HEK293 (cell line): ENCODE measurements around the gene NIN.

Experiments used
- BCL11A ChIP-seq: fragments of 450-650 bp; formaldehyde crosslinking; IDR thresholded peaks from 2 replicates; pipeline ENCODE4 v1.5.1; 2016; ENCODE audit warnings: low read depth, missing biosample characterization, missing genetic modification characterization
- GFI1B ChIP-seq: fragments of 450-650 bp; formaldehyde crosslinking; IDR thresholded peaks from 2 replicates; pipeline ENCODE4 v1.5.1; 2016; ENCODE audit warnings: missing biosample characterization, missing genetic modification characterization
- KLF1 ChIP-seq: fragments of 450-650 bp; formaldehyde crosslinking; IDR thresholded peaks from 2 replicates; pipeline ENCODE4 v1.5.1; 2016; ENCODE audit warnings: missing biosample characterization, missing genetic modification characterization
- KLF17 ChIP-seq: fragments of 450-650 bp; formaldehyde crosslinking; IDR thresholded peaks from 2 replicates; pipeline ENCODE4 v1.5.1; 2016; ENCODE audit warnings: missing biosample characterization, missing genetic modification characterization
- MEIS1 ChIP-seq: sonication (generic); formaldehyde crosslinking; IDR thresholded peaks from 2 replicates; pipeline ENCODE4 v1.8.1; 2022; ENCODE audit warnings: missing genetic modification reagents, mild to moderate bottlenecking, borderline replicate concordance
- SCRT1 ChIP-seq: fragments of 450-650 bp; formaldehyde crosslinking; IDR thresholded peaks from 2 replicates; pipeline ENCODE4 v1.5.1; 2016; ENCODE audit warnings: missing biosample characterization, missing genetic modification characterization, borderline replicate concordance
- SETDB1 ChIP-seq: IDR thresholded peaks from one replicate; pipeline ENCODE4 v1.6.1; 2017; ENCODE audit warnings: mild to moderate bottlenecking, low read length, moderate library complexity, mixed read lengths; ENCODE audit not compliant: insufficient read length
- SP3 ChIP-seq: fragments of 450-650 bp; formaldehyde crosslinking; IDR thresholded peaks from 2 replicates; pipeline ENCODE4 v1.5.1; 2016; ENCODE audit warnings: missing biosample characterization, missing genetic modification characterization
- TCF7L2 ChIP-seq: IDR thresholded peaks from 2 replicates; pipeline ENCODE4 v1.6.1; 2011; ENCODE audit warnings: low read depth, mild to moderate bottlenecking, inconsistent platforms, low read length, moderate library complexity, borderline replicate concordance
- ZBTB20 ChIP-seq: fragments of 450-650 bp; formaldehyde crosslinking; IDR thresholded peaks from 2 replicates; pipeline ENCODE4 v1.5.1; 2016; ENCODE audit warnings: missing biosample characterization, missing genetic modification characterization
- ZBTB48 ChIP-seq: fragments of 450-650 bp; formaldehyde crosslinking; IDR thresholded peaks from 2 replicates; pipeline ENCODE4 v1.5.1; 2016; ENCODE audit warnings: missing biosample characterization, missing genetic modification characterization
- ZBTB8A ChIP-seq: fragments of 450-650 bp; formaldehyde crosslinking; IDR thresholded peaks from 2 replicates; pipeline ENCODE4 v1.5.1; 2016; ENCODE audit warnings: missing biosample characterization, missing genetic modification characterization
- ZFP37 ChIP-seq: fragments of 450-650 bp; formaldehyde crosslinking; IDR thresholded peaks from 2 replicates; pipeline ENCODE4 v1.5.1; 2016; ENCODE audit warnings: missing biosample characterization, missing genetic modification characterization
- ZIC2 ChIP-seq: fragments of 450-650 bp; formaldehyde crosslinking; IDR thresholded peaks from 2 replicates; pipeline ENCODE4 v1.5.1; 2016; ENCODE audit warnings: missing biosample characterization, missing genetic modification characterization
- ZNF112 ChIP-seq: fragments of 450-650 bp; formaldehyde crosslinking; IDR thresholded peaks from 2 replicates; pipeline ENCODE4 v1.5.0; 2017; ENCODE audit warnings: missing biosample characterization, missing genetic modification characterization
- ZNF114 ChIP-seq: fragments of 450-650 bp; formaldehyde crosslinking; IDR thresholded peaks from 2 replicates; pipeline ENCODE4 v1.5.0; 2017; ENCODE audit warnings: missing biosample characterization, missing genetic modification characterization
- ZNF121 ChIP-seq: fragments of 450-650 bp; formaldehyde crosslinking; IDR thresholded peaks from 2 replicates; pipeline ENCODE4 v1.5.1; 2016; ENCODE audit warnings: missing biosample characterization, missing genetic modification characterization
- ZNF16 ChIP-seq: fragments of 450-650 bp; formaldehyde crosslinking; IDR thresholded peaks from 2 replicates; pipeline ENCODE4 v1.5.1; 2016; ENCODE audit warnings: low read depth, missing biosample characterization, missing genetic modification characterization
- ZNF18 ChIP-seq: fragments of 450-650 bp; formaldehyde crosslinking; IDR thresholded peaks from 2 replicates; pipeline ENCODE4 v1.5.1; 2016; ENCODE audit warnings: missing biosample characterization, missing genetic modification characterization
- ZNF416 ChIP-seq: fragments of 450-650 bp; formaldehyde crosslinking; IDR thresholded peaks from 2 replicates; pipeline ENCODE4 v1.5.1; 2016; ENCODE audit warnings: missing biosample characterization, missing genetic modification characterization
- ZNF423 ChIP-seq: fragments of 450-650 bp; formaldehyde crosslinking; IDR thresholded peaks from 2 replicates; pipeline ENCODE4 v1.5.1; 2016; ENCODE audit warnings: missing biosample characterization, missing genetic modification characterization
- ZNF473 ChIP-seq: fragments of 450-650 bp; formaldehyde crosslinking; IDR thresholded peaks from 2 replicates; pipeline ENCODE4 v1.5.1; 2017; ENCODE audit warnings: missing biosample characterization, missing genetic modification characterization
- ZNF521 ChIP-seq: fragments of 450-650 bp; formaldehyde crosslinking; IDR thresholded peaks from 2 replicates; pipeline ENCODE4 v1.5.1; 2017; ENCODE audit warnings: missing biosample characterization, mild to moderate bottlenecking, missing genetic modification characterization
- ZNF585B ChIP-seq: fragments of 450-650 bp; formaldehyde crosslinking; IDR thresholded peaks from 2 replicates; pipeline ENCODE4 v1.5.1; 2016; ENCODE audit warnings: missing biosample characterization, missing genetic modification characterization
- ZNF660 ChIP-seq: fragments of 450-650 bp; IDR thresholded peaks from 2 replicates; pipeline ENCODE4 v1.5.1; 2018; ENCODE audit warnings: missing biosample characterization, mild to moderate bottlenecking, missing genetic modification characterization
- ZNF777 ChIP-seq: fragments of 450-650 bp; formaldehyde crosslinking; IDR thresholded peaks from 2 replicates; pipeline ENCODE4 v1.5.1; 2017; ENCODE audit warnings: missing biosample characterization, missing genetic modification characterization, borderline replicate concordance
- ZNF785 ChIP-seq: fragments of 450-650 bp; formaldehyde crosslinking; IDR thresholded peaks from 2 replicates; pipeline ENCODE4 v1.5.1; 2016; ENCODE audit warnings: missing biosample characterization, missing genetic modification characterization
- ZSCAN30 ChIP-seq: fragments of 450-650 bp; IDR thresholded peaks from 2 replicates; pipeline ENCODE4 v1.5.1; 2018; ENCODE audit warnings: missing biosample characterization, mild to moderate bottlenecking, missing genetic modification characterization, moderate library complexity
- TF ChIP-seq, protein P1 (sequence below): fragments of 450-650 bp; formaldehyde crosslinking; IDR thresholded peaks from 2 replicates; pipeline ENCODE4 v1.5.1; 2016; ENCODE audit warnings: missing biosample characterization, missing genetic modification characterization
- TF ChIP-seq, protein P2 (sequence below): fragments of 450-650 bp; formaldehyde crosslinking; IDR thresholded peaks from 2 replicates; pipeline ENCODE4 v1.5.1; 2017; ENCODE audit warnings: missing biosample characterization, missing genetic modification characterization
- TF ChIP-seq, protein P3 (sequence below): fragments of 450-650 bp; formaldehyde crosslinking; IDR thresholded peaks from 2 replicates; pipeline ENCODE4 v1.5.1; 2017; ENCODE audit warnings: missing biosample characterization, mild to moderate bottlenecking, missing genetic modification characterization, moderate library complexity
- TF ChIP-seq, protein P4 (sequence below): fragments of 450-650 bp; formaldehyde crosslinking; IDR thresholded peaks from 2 replicates; pipeline ENCODE4 v1.5.1; 2016; ENCODE audit warnings: missing biosample characterization, missing genetic modification characterization

NIN gene

DNA sequence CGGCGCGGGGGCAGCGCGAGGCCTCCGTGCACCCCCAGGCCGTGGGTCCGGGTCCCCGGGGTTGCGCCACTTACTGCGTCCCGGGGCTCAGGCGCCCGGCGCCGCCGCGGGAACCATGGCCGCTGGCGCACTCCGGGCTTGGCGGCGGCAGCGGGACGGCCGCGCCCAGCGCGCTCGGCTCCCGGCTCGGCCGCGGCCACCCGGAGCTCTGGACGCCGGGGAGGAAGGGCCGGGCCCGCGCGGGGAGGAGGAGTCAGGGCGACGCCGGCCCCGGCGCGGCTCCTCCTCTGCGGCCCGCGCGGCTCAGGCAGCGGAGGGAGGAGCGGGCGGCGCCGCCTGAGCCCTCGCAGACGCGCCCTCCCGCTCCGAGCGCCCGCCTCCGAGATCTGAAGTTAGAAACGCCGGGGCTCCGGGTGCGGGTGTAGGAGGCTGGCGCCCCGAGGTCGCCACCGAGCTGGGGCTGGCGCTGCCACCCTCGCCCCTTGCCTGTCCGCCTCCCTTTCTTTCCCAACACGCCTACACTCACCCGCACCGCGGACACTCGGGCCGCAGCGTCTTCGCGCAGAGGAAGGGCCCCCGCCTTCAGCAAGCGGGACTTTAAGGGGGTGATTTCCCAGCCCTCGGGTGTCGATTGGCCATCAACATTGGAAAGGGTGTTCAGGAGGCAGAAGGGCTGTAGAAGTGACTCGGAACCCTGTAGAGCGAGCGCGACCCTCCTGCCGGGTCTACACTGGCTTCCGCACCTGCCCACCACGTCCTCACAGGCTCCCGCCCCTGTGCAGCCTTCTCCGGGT lies at the start of gene NIN (continued):
- TF ChIP-seq ZNF521 = no peak
- peak; percentile 40 for TF ChIP-seq SP3 (tag by site-specific recombination)
- TF ChIP-seq BCL11A (tag by site-specific recombination) = no peak
- TF ChIP-seq ZNF423 (tag by site-specific recombination) = no peak
- TF ChIP-seq ZNF473 (tag by site-specific recombination) = no peak
- TF ChIP-seq, protein P1, sequence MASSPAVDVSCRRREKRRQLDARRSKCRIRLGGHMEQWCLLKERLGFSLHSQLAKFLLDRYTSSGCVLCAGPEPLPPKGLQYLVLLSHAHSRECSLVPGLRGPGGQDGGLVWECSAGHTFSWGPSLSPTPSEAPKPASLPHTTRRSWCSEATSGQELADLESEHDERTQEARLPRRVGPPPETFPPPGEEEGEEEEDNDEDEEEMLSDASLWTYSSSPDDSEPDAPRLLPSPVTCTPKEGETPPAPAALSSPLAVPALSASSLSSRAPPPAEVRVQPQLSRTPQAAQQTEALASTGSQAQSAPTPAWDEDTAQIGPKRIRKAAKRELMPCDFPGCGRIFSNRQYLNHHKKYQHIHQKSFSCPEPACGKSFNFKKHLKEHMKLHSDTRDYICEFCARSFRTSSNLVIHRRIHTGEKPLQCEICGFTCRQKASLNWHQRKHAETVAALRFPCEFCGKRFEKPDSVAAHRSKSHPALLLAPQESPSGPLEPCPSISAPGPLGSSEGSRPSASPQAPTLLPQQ (tag by site-specific recombination) = peak; percentile 77
- TF ChIP-seq, protein P2, sequence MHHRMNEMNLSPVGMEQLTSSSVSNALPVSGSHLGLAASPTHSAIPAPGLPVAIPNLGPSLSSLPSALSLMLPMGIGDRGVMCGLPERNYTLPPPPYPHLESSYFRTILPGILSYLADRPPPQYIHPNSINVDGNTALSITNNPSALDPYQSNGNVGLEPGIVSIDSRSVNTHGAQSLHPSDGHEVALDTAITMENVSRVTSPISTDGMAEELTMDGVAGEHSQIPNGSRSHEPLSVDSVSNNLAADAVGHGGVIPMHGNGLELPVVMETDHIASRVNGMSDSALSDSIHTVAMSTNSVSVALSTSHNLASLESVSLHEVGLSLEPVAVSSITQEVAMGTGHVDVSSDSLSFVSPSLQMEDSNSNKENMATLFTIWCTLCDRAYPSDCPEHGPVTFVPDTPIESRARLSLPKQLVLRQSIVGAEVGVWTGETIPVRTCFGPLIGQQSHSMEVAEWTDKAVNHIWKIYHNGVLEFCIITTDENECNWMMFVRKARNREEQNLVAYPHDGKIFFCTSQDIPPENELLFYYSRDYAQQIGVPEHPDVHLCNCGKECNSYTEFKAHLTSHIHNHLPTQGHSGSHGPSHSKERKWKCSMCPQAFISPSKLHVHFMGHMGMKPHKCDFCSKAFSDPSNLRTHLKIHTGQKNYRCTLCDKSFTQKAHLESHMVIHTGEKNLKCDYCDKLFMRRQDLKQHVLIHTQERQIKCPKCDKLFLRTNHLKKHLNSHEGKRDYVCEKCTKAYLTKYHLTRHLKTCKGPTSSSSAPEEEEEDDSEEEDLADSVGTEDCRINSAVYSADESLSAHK (tag by site-specific recombination) = no peak
- TF ChIP-seq SETDB1 = no peak
- peak; percentile 60; the same call in 1 of the 2 replicates for TF ChIP-seq ZBTB48 (tag by site-specific recombination)
- TF ChIP-seq ZNF112 (tag by site-specific recombination) = no peak
- TF ChIP-seq ZNF660 (tag by site-specific recombination) = no peak
- no peak for TF ChIP-seq ZNF16
- TF ChIP-seq TCF7L2 = no peak
- TF ChIP-seq ZNF777 = peak; percentile 64; the same call in 1 of the 2 replicates
- TF ChIP-seq GFI1B (tag by site-specific recombination) = no peak
- no peak for TF ChIP-seq SCRT1 (tag by site-specific recombination)
- TF ChIP-seq ZNF416 = no peak
- TF ChIP-seq ZNF585B (tag by site-specific recombination) = no peak
- 0 out of 2 replicates have a peak, but pooled peaks have one; percentile 16 for TF ChIP-seq KLF17 (tag by site-specific recombination)
- TF ChIP-seq, protein P3, sequence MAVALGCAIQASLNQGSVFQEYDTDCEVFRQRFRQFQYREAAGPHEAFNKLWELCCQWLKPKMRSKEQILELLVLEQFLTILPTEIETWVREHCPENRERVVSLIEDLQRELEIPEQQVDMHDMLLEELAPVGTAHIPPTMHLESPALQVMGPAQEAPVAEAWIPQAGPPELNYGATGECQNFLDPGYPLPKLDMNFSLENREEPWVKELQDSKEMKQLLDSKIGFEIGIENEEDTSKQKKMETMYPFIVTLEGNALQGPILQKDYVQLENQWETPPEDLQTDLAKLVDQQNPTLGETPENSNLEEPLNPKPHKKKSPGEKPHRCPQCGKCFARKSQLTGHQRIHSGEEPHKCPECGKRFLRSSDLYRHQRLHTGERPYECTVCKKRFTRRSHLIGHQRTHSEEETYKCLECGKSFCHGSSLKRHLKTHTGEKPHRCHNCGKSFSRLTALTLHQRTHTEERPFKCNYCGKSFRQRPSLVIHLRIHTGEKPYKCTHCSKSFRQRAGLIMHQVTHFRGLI (tag by site-specific recombination) = no peak
- no peak for TF ChIP-seq ZNF121 (tag by site-specific recombination)
- no peak; the same call in 1 of the 2 replicates for TF ChIP-seq KLF1 (tag by site-specific recombination)
- TF ChIP-seq, protein P4, sequence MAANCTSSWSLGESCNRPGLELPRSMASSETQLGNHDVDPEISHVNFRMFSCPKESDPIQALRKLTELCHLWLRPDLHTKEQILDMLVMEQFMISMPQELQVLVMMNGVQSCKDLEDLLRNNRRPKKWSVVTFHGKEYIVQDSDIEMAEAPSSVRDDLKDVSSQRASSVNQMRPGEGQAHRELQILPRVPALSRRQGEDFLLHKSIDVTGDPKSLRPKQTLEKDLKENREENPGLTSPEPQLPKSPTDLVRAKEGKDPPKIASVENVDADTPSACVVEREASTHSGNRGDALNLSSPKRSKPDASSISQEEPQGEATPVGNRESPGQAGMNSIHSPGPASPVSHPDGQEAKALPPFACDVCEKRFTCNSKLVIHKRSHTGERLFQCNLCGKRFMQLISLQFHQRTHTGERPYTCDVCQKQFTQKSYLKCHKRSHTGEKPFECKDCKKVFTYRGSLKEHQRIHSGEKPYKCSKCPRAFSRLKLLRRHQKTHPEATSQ (tag by site-specific recombination) = no peak
- TF ChIP-seq ZSCAN30 (tag by site-specific recombination) = peak; percentile 71; the same call in 1 of the 2 replicates
- no peak for TF ChIP-seq ZNF18 (tag by site-specific recombination)
- no peak for TF ChIP-seq ZNF785 (tag by site-specific recombination)
- TF ChIP-seq ZBTB20 = peak; percentile 96
- no peak for TF ChIP-seq MEIS1 (CRISPR knock-in tag)
- TF ChIP-seq ZNF114 (tag by site-specific recombination) = no peak
- TF ChIP-seq ZIC2 = no peak
- TF ChIP-seq ZBTB8A (tag by site-specific recombination) = peak; percentile 92
- TF ChIP-seq ZFP37 (tag by site-specific recombination) = no peak
